GM18520 (cell line): ENCODE results near the gene B3GLCT.
"Not testable (repeated sequence)": the region's sequence is repeated elsewhere in the genome, so short reads cannot be mapped to it uniquely, and the experiment has no call there.

ENCODE experiments used
- ATAC-seq: cut with Tn5 transposase; IDR thresholded peaks from one replicate; pipeline ENCODE4 v1.9.1; 2021; ENCODE audit not compliant: unreplicated experiment

Gene B3GLCT

GRCh38 chr13:31182987-31183386 is 16.8 kb upstream of the B3GLCT start:
- no peak for ATAC-seq

DNA sequence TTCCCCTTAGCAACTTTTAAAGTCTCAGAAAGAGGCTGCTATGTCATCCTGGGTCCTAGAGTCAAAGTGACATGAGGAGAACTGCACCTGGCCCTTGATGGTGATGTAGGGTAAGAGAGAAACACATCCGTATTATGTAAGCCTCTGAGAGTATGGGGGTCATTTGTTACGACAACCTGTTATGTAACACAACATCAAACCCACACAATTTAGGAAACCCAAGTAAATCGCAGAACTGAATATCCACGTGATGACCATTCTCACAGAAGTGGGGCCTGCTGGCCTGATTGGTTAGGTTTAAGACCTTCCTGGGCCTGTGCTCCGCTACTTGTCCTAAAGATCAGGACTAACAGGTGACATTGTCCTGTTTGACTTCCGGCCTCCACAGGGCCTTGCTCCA is 15.3 kb upstream of the B3GLCT start:
- no peak for ATAC-seq

- ATAC-seq: no peak
These were observed 14.7 kb upstream of the B3GLCT start for GRCh38 chr13:31184981-31185645.

- ATAC-seq: no peak
These were observed 8.0 kb upstream of the B3GLCT start for GRCh38 chr13:31191748-31192147.

DNA sequence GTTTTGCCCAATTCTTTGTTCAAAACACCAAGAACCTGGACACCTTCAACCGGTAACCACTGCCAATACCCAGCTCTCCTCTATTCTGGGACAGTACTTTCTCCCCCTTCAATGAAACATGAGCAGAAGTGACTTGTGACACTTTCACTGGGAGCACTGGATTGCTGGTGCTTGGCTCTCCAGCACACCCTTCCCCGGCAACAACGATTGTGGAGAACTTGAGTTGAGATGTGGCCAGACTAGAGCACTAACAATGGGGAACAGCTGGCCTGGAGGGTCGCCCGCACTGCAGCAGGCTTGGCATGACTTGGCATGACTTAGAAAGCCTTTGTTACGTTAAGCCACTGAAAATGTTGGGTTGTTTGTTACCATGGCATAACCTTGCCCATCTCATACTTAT is 7.5 kb upstream of the B3GLCT start:
- ATAC-seq: no peak

- ATAC-seq: no peak
These were observed 4.2 kb upstream of the B3GLCT start for GRCh38 chr13:31195616-31196015.

- no peak for ATAC-seq
These were observed 2.8 kb upstream of the B3GLCT start for GRCh38 chr13:31196992-31197391.

DNA sequence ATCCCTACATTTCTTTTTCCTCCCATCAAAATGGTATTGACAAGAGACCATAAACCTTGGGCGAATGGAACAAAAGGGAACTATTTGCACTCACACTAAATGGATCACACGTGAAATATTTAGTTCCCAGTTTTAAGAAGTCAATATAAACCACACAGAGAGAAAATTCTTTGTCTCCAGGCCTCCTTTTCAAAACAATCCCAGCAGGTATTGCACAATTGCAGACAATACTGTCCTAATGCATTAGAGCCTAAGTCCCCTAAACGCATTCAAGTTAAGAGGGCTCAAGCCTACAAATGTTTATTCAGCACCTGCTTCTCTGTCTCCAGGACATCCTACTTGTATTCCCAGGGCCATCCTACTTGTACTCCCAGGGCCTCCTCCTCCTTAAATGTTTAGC is 1.3 kb upstream of the B3GLCT start:
- ATAC-seq: no peak

DNA sequence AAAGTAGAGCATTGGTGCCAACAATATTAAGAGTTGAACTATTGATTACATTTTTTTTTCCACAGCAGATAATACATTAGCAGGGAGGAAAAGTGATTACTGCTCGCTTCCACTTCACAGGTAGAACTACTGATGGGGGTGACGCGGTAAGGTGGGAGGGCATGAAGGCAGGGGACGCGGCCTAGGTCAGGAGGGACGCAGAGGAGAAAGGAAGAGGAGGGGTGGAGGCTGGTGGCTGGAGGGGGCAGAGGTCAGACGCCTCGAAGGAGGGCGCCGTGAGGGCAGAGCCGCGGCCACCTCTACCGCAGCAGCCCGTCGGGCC is 287 bp upstream of the B3GLCT start:
- ATAC-seq: no peak

DNA sequence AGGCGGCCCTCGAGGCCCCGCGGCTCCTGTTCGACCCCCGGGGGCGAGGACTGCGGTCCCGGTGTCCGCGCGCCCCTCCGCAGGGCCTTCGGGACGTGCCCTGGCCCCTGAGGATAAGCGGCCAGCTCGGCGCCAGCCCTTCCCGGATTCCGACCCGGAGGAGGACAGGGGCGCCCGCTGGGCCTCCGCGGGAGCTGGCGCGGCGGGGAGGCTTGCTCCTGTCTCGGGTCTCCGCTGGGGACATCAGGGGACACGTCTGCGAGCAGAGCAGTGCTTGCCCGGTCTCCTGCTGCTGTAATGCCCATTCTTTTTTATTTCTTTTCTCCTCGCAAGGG is 829 bp downstream of the B3GLCT start:
- peak; percentile 1 for ATAC-seq

DNA sequence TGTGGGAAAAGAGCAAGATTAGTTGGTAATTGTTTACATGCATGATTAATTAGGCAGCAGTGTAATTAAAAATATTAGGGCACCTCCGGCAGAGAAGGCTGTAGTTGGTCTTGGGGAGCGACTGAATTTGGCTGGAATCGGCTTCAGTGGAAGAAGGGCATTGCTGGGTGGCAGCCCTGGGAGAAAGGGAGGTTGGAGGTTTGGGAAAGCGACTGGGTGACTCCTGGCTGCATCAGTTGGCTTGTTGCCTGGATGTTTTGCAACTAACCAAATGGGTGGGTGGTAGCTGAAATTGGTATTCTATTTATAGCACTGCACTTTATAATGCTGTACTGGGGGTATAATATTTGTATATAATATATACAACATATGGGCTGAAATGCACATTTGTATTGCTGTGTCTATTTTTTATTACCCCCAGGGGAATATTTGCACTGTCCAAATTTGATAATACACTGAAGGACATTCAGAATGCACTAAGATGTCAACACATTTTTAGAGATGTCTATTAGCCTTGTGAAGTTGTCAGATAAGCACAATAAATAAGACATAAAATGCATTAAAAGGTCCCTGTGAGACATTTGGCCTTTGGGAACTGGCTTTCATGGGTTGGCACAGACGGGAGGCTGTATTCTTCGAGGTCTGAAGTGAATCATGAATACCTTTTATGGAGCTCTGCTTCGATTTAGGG is 1.7 kb downstream of the B3GLCT start:
- ATAC-seq: no peak

DNA sequence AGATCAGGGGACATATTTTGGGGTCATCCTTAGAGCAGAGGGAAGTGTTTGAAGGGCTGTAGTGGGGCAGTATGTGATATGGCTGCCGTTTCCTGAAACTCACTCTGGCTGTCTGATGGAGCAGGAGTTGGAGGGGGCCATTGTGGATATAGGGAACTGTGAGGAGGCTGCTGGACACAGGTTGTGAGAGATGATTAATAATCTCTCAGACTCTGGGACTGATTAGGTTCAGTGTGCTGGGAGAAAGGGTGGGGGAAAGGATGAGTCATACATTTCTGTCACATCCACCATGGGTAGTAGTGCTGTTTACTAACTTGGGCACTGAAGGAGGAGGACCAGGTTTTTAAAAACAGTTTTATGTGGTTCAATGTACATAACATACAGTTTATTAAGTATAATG is 4.8 kb downstream of the B3GLCT start:
- ATAC-seq: no peak

DNA sequence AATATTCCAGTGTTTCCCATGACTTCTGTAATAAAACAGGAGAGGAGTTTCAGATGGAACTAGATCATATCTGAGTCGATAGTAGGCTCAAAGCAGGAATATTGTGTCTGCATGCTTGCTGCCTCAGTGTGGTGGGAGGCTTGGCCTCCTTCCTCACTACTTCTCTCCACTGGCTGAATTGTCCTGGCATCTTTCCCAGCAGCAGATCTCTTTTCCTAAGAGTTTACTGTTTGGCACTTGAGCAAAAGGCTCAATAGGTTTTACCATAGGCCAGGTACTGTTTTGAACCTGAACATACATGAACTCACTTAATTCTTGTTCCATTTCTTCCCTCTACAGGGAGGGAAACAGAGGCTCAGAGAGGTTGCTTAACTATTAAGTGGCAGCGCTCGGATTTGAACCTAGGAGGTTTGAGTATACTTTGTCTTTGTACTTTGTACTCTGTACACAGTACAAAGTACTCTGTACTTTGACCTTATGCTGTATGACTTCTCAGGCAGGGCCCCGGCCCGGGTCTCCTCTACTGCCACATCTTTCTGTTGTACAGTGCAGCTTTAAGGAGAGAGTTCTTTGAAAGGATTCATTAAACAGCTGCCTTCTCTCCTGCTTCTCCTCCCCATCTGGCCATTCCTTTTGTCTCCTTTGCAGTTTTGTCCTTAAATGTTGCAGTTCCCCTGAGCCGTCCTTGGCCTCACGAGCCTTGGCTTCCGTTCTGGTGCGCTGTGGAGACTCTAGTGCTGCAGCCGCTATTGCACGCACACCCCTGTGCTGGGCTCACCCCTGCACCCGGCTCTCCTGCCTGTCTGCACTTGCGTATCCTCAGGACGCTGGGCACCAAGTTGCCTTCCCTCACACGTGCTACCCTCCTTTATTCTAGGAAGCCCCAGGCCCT is 8.1 kb downstream of the B3GLCT start:
- ATAC-seq: no peak

DNA sequence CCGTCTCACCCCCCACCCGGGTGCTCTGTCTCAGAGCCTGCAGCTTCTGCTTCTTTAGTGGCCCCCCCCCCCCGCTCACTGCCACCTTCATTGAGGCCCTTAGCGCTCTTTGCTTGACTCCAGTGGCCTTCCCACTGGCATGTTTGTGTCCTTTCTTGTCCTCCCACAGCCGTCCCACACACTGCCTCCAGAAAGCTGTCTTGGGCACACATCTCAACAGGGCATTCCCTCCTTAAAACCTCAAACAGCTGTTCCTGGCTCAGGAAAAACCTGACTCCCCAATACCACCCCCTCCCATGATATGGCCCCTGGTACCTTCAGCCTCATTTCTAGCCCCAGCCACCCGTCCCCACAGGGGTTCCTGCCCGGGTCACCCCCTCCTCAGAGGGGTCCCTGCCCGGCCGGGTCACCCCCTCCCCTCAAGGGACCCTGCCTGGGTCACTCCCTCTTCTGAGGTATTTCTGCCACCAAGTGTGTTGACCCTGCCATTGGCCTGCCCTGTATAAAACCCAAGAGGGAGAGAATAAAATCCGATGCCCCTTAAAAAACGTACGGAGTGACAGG is 8.9 kb downstream of the B3GLCT start:
- ATAC-seq: no peak

DNA sequence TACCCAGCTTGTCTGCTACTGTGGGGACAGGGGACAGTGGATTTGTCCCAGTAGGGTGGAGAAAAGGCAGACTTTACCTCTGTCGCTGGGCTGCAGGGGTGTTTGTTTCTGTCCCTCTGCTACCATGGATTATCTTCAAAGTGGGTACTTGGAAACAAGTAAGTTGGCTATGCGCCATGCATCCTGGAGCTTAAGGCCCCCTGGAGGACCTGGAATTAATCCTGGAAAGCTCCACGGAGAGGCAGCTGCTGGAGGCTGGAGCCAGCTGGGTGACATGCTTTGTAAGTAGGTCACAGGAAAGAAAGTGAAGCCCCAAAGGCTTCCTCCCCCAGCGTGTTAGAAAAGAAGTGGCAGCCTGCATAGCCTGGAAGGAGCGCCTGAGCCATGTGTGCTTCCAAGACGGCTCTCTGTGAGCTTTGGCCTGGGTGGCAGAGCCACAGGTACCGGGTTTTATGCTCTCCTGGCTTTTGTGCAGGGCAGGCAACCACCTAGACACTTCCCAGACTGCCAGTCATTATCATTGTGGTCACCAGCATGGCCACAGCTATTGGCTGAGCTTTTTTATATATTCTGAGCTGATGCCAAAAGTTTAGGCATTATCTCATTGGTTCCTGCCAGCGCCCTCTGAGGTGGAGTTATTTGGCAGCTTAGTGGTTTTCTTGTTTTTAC is 9.5 kb downstream of the B3GLCT start:
- no peak for ATAC-seq

DNA sequence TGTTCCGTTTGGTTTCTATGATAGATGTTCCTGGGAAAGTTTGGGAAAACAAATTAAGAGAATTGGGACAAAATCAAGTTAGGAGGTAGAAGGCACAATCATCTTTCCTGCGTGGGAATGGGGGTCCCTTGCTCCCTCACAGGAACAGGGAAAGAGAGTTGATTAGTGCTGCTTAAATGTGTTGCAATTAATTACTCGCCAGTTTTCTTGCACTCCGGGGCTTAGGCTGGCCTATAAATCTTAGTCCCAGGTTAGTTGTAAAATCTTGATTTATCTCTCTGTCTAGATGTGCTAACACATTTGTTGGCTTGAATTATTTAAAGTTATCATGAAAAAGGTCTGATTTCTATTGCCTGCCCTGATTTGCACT is 10.1 kb downstream of the B3GLCT start:
- no peak for ATAC-seq

DNA sequence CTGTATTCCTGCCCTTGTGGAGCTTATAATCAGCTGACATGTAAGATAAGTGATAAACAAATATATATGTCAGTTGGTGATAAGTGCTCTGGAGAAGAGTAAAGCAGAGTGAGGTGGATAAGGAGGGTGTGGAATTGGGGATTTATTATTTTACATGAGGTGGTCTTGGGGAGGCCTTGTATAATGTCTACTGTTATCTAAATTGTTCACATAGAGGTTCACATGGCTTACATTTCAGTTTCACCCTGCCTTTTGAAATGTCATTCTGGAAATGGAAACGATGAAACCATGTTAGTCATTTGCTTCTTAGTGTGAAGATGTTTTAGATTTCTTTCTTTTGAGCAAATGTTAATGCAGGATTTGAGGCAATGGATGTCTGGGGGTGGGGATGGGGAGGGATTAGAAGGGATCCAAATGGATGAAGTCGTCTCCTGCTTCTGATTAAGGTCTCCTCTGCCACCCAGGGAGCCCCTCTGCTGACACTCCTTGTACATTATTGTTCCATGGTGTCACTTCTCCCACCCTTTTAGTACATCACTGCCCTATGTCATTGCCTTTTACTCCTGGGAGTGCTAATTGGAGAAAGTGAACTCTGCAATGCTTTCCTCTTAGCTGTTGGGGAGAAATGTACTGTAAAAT is 14.0 kb downstream of the B3GLCT start:
- ATAC-seq: no peak

DNA sequence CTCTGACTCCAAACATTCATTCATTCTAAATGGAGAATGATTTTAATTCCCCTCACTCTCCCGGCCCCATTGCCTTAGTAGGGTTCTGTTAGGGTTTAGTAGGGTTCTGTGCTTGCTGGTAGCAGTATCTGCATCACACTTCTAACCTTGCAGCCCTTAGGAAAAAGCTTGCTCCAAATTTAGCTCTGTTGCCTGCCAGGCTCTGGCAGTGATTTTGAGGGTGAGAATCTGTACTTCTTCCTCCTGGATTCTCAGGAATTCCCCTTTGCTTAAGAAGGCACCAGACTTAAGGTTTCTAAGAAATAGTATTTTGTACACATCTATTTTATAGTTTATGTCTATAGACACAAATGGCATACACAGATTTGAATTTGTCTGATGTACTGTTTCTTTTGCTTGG is 14.7 kb downstream of the B3GLCT start:
- ATAC-seq: no peak

DNA sequence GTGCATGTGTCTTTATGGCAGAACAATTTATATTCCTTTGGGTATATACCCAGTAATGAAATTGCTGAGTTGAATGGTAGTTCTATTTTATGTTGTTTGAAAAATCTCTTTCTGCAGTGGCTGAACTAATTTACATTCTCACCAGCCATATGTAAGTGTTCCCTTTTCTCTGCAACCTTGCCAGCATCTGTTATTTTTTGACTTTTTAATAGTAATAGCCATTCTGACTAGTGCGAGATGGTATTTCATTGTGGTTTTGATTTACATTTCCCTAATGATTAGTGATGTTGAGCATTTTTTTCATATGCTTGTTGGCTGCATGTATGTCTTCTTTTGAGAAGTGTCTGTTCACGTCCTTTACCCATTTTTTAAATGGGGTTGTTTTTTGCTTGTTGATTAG is 17.1 kb downstream of the B3GLCT start:
- ATAC-seq: not testable (repeated sequence)

- ATAC-seq: no peak
These were observed 20.3 kb downstream of the B3GLCT start for GRCh38 chr13:31219909-31220598.
